Cerebellar nuclear complex (tissue), 1 donor: Measurements from ENCODE around the gene NOC4L.
"Not testable (repeated sequence)": the region's sequence is repeated elsewhere in the genome, so short reads cannot be mapped to it uniquely, and the experiment has no call there.

Experiments used
- DNase-seq, 2 experiments: peaks; one replicate each; lab custom pipeline; 2025; lab: John Stamatoyannopoulos, UW

NOC4L gene

DNA sequence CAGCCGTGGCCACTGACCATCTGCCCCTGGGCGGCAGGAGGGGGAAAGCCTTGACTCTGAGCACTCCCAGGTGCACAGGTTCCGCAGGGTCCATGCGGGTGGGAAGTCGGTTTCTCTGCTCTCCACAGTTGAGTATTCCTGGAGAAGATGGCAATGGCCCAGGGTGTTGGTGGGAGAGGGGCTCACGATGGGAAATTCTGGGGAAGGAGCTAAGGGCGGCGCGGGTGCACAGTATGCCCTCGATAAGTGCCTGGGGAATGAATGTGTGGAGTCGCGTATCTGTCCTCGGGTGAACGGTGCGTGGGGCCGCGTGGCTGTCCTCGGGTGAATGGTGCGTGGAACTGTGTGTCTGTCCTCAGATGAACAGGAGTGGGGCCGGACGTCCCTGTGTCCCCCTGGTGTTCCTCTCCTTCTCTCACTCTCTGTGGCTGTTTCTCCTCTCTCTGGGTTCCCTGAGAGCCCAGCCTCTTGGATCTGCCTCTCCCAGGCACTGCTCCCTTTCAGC, 38.0 kb downstream of the NOC4L start:
- no peak for DNase-seq

DNA sequence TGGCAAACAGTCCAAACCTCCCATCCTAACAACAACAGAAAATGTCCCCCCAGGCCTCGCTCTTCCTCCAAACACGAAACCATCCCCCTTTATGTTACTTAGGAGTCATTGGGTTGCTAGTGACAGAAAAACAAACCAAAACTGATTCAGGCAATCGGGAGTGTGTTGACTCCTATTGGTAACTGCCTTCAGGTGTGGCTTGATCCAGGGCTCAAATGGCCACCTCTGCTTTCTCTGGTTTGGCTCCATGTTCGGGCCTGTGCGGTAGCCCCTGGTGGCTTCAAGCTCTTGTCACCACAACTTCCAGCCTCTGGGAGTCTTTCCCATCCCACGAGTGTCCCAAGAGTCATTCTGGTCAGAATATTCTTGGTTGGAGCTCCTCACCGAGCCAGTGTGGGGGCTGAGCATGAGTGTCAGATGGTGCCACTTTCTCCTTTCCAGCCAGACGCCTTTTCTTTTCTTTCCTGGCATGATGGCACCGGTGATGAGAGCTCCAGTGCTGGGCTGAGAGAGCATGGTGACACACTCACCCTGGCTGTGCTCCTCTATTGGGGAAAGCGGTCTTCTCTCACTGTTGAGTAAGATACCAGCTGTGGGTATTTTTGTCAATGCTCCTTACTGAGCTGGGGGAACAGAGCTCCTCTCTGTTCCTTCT, 38.6 kb downstream of the NOC4L start:
- no peak for DNase-seq

GRCh38 chr12:132185705-132186104, 41.4 kb downstream of the NOC4L start:
- no peak for DNase-seq

- no peak for DNase-seq
Observed at GRCh38 chr12:132186208-132186856, 42.1 kb downstream of the NOC4L start.

GRCh38 chr12:132186857-132187620, 42.8 kb downstream of the NOC4L start:
- DNase-seq, result no peak

DNA sequence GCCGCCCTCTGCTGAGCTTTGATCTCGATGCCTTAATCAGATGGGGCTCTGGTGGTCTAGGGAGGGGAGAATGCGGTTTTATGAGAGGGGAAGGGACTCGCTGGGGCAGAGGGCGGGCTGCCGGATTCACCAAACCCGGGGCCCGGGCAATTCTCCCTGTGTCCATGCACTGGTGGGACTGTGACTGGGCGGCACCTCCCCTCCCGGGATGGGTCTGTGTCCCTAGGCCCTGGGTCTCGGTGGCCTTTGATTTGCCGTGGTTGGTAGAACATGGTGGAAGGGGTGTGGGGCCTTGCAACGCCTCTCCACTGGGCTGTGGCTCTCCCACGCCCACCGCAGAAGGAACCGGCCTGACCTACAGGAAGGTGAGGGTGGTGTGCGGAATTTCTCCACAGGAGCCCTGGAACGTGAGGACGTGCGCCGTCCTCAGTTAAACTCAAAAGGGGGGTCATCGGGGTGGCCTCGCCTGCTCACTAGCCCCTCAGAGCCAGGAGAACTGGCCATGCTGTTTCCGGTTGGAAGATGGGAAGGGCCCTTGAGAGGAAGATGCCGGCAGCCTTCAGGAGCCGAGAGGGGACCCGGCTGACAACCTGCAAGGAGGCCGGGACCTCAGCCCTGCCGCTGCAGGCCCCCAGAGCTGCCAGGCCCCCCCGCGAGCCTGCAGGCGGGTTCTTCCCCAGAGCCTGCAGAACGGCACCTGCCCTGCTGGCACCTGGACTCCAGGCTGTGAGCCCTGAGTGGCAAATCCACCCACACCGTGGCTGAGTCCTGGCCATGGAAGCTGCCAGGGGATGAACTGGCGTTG, 43.6 kb downstream of the NOC4L start:
- no peak for DNase-seq

DNA sequence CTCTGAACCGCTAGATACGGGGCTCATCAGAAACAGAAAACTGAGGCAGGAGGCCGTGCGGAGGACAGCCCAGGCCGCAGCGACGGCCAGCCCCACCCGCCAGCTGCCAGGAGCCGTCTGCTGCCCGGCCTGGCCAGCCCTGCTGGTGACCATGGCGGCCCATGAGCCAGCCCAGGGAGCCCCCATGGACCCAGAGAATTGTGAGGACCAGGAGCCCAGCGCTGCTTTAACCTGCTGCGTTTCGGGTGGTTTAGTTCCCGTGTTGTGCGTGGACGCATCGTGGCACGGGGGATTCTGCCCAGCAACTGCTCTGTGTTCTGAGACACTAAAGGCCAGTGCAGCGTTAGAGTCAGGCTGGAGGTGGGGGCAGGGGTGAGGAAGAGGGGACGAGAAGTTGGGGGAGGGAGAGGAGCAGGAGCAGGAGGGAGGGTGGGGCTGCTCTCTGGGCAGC, 44.2 kb downstream of the NOC4L start:
- DNase-seq, result no peak

DNA sequence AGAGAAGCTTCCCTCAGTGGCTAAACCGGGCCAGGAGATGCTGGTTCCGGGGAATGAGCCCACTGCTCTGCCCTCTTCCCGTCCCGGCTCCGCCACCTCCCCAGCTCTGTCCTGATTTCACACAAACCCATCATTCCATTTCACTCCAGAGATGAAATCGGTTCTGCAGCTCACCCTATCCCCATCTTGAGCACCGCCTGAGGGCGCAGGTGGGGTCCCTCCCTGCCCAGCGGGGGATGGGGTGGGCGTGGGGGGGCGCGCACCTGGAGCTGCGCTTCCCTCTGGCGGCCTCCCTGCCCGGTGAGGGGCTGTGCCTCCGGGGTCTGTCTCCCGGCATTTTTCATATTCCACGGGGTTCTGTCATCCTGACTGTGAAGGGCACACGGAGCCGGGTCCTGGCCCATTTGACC, 44.7 kb downstream of the NOC4L start:
- DNase-seq, result no peak

DNA sequence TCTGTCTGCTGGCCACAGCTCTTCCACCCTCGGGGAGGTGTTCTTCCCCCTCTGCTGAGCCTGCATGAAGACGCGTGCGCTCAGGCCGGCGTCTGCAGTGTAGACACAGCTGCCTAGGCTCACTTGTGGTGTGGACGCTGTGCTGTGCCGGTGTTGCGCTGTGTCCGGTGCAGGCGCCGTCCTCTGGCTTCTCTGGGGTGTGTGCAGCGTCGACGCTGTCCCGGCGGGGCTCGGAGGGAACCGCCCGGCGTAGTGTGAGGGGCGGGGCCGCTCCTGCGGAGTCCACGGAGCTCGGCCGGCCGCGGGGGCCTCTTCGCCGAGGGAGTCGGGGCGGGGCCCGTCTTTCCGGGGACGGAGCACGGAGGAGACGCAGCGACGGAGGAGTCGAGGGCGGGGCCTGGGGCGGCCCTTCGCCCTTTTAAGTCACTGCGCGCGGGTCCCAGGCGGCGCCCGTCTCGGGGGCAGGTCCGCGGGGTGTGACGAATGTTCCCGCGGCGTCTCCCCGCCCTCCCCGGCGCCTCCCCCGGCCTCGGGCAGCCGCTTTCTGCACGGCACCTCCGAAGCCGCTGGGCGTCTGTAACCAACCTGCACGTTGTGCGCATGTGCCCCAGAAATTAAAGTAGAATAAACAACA, 45.2 kb downstream of the NOC4L start:
- peak in 1 of 2 experiments; percentile 12 for DNase-seq

GRCh38 chr12:132190012-132190755, 45.9 kb downstream of the NOC4L start:
- no peak for DNase-seq

- no peak for DNase-seq
Observed at GRCh38 chr12:132190834-132191500, 46.7 kb downstream of the NOC4L start.

- DNase-seq, result no peak
Observed at GRCh38 chr12:132191715-132192553, 47.7 kb downstream of the NOC4L start.

DNA sequence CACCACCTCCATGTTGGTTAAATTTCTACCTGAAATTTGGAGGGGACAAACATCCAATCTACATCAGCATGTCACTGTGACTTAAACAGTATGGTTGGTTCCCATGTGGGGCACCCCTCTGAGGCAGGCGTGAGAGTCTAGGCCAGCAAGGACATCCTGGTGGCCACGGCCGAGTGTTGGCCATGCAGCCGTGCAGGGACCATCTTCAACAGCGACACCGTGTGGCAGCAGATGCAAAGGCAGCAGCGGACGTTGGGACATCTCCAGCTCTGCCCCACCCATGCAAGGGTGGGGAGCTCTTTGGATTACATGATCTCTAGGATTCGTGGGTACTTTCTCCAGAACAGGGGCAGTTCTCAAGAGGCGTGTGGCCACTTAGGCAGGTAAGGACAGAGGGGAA, 49.8 kb downstream of the NOC4L start:
- DNase-seq, result no peak

DNA sequence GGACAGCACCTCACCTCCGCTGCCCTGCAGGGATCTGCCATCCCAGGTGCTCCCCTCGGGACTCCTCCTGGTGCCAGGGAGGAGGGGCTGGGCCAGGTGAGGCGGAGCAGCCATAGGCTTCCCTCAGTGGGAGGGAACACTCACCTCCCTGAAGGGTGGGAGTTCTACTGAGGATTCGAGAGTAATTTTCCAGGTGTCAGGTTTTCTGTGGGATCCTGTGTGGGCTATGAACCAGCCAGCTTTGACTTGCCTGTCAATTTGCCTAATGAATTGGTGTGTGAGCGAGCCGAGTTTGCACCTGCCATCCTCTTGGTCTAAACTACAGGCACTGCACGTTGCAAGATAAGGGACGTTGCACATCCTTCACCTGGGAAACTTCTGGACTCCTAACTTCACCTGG, 50.3 kb downstream of the NOC4L start:
- DNase-seq, result no peak

GRCh38 chr12:132195242-132195641, 51.0 kb downstream of the NOC4L start:
- DNase-seq, result not testable (repeated sequence)

DNA sequence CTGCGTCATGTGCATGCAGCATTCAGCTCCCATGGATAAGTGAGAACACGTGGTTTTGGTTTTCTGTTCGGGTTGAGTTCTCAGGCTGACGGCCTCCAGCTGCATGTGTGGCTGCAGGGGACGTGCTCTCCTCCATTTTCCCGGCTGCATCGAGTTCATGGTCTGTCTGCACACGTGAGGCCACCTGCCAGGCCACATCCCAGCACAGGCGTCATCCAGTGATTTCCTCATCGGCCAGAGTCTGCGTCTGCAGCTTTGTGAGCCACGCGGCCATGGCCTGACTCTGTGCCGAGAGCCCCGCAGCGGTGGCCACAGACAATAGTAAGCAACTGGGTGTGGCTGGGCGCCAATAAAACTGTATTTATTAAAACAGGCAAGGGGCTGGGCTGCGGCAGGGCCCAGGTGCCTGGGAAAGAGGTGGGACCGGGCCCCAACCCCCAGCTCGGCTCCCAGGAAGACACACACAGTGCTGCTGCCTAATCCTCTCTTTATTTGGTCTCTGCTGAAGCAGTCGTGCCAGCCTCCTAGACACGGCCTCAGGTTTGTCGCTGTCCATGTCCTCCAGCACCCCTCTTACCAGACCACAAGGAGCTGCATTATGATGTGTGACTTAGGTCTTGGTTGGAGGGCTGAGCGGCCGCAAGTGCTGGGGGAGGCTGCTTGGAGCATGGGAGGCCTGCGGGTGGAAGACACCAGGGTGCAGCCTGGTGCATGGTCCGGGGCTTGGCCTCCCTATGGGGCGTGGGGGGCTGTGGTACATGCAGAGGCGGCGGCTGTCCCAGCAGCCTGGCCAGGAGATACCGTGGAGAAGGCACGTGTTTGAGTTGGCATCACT, 52.0 kb downstream of the NOC4L start:
- DNase-seq, result no peak

DNA sequence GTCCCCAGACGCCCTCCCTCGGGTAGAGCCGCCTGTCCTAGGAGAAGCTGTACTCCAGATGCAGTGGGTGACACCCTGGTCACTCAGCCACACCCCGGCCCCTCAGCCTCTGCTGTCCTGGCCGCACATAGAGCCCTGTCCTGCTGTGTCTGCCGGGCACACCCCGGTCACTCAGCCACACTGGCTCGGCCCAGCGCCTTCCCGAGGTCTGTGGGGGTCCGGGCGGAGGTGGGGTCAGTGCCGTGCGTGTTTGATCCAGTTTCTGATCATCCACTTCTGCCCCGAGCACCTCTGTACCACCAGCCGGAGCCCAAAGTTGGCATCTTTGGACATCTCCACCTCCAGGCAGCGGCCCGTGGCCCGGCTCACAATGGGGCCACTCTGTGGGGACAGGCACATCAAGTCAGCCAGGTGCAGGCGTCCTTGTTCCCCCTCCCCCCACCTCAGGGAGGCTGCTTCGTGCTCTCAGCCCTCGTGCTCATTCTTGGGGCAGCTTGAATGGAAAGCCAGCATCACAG, 52.7 kb downstream of the NOC4L start:
- no peak for DNase-seq
